Fibroblast of lung (primary cell): Measurements from ENCODE around the gene AP1S3.

Source experiments
- EZH2 ChIP-seq: IDR thresholded peaks from 2 replicates; pipeline ENCODE4 v1.5.1; 2012; ENCODE audit warnings: low read length, control low read depth, mild to moderate bottlenecking; ENCODE audit errors: missing control alignments
- TF ChIP-seq, protein P1 (sequence below), 2 donors: IDR thresholded peaks in 1 of 2; conservative IDR thresholded peaks in 1 of 2; 1 replicate in 1 of 2; 2 replicates in 1 of 2; pipeline ENCODE4 v1.5.1; 2011 to 2012; ENCODE audit warnings: low read length in 2 of 2, control low read depth in 1 of 2, inconsistent platforms in 1 of 2, low read depth in 1 of 2, mild to moderate bottlenecking in 1 of 2

GRCh38 chr2:223859070-223859469 lies 21.7 kb upstream of the AP1S3 start:
- TF ChIP-seq EZH2, result no peak
- TF ChIP-seq, protein P1, sequence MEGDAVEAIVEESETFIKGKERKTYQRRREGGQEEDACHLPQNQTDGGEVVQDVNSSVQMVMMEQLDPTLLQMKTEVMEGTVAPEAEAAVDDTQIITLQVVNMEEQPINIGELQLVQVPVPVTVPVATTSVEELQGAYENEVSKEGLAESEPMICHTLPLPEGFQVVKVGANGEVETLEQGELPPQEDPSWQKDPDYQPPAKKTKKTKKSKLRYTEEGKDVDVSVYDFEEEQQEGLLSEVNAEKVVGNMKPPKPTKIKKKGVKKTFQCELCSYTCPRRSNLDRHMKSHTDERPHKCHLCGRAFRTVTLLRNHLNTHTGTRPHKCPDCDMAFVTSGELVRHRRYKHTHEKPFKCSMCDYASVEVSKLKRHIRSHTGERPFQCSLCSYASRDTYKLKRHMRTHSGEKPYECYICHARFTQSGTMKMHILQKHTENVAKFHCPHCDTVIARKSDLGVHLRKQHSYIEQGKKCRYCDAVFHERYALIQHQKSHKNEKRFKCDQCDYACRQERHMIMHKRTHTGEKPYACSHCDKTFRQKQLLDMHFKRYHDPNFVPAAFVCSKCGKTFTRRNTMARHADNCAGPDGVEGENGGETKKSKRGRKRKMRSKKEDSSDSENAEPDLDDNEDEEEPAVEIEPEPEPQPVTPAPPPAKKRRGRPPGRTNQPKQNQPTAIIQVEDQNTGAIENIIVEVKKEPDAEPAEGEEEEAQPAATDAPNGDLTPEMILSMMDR (conservative IDR thresholded peaks at IDR 0.05 in 1 of 2, IDR thresholded peaks at IDR 0.05 in 1 of 2; ENCODE audit: low read depth in 1 of 2, low read length in 2 of 2), result no peak
